DND-41 (cell line): Measurements from ENCODE around the gene SLC38A8.

Source experiments
- ATAC-seq: fragments of 200-7000 bp; cut with Tn5 transposase; 3 replicates; pipeline ENCODE4 v1.9.1; 2021; ENCODE audit warnings: low read depth; ENCODE audit not compliant: insufficient read depth
- DNase-seq: peaks from one replicate; pipeline ENCODE4 v3.0.0-alpha.2; 2020
- H2AFZ ChIP-seq: 2 replicates; pipeline ENCODE4 v1.6.0; 2012; ENCODE audit warnings: low read depth, low read length
- H3K27ac ChIP-seq: 2 replicates; pipeline ENCODE4 v1.5.1; 2012; ENCODE audit warnings: low read length, inconsistent platforms
- H3K27me3 ChIP-seq: fragments of 200-600 bp; sonication (generic); 2 replicates; pipeline ENCODE4 v1.6.0; 2012; ENCODE audit warnings: low read length, mild to moderate bottlenecking, inconsistent platforms; ENCODE audit not compliant: insufficient read depth, poor library complexity
- H3K36me3 ChIP-seq: 2 replicates; pipeline ENCODE4 v1.5.1; 2012; ENCODE audit warnings: low read length, inconsistent platforms; ENCODE audit not compliant: insufficient read depth
- H3K4me1 ChIP-seq: 2 replicates; pipeline ENCODE4 v1.5.1; 2012; ENCODE audit warnings: mild to moderate bottlenecking, low read length; ENCODE audit not compliant: insufficient read depth
- H3K4me2 ChIP-seq: 2 replicates; pipeline ENCODE4 v1.6.0; 2012; ENCODE audit warnings: mild to moderate bottlenecking, moderate library complexity, low read length, inconsistent platforms; ENCODE audit not compliant: insufficient read depth
- H3K4me3 ChIP-seq, 2 experiments: fragments of 200-600 bp in 1 of 2; shearing (Covaris generic) in 1 of 2; 2 replicates each; pipeline ENCODE4 v1.5.1; 2012 to 2016; ENCODE audit warnings: inconsistent platforms in 2 of 2, low read length in 2 of 2, mild to moderate bottlenecking in 2 of 2, low read depth in 1 of 2, moderate library complexity in 1 of 2
- H3K79me2 ChIP-seq: 2 replicates; pipeline ENCODE4 v1.6.0; 2012; ENCODE audit warnings: low read length, inconsistent platforms; ENCODE audit not compliant: insufficient read depth
- H3K9ac ChIP-seq: 2 replicates; pipeline ENCODE4 v1.6.0; 2012; ENCODE audit warnings: low read depth, mild to moderate bottlenecking, inconsistent platforms, low read length, moderate library complexity
- H3K9me3 ChIP-seq: 2 replicates; pipeline ENCODE4 v1.5.1; 2012; ENCODE audit warnings: low read length, moderate library complexity, mild to moderate bottlenecking, inconsistent platforms; ENCODE audit not compliant: insufficient read depth, severe bottlenecking
- H4K20me1 ChIP-seq: 2 replicates; pipeline ENCODE4 v1.6.0; 2012; ENCODE audit warnings: low read length; ENCODE audit not compliant: insufficient read depth
- EZH2 ChIP-seq: IDR thresholded peaks from 3 replicates; pipeline ENCODE4 v1.6.1; 2012; ENCODE audit warnings: borderline replicate concordance, low read depth, mild to moderate bottlenecking, moderate library complexity, low read length, inconsistent platforms; ENCODE audit not compliant: severe bottlenecking
- TF ChIP-seq, protein P1 (sequence below): IDR thresholded peaks from 2 replicates; pipeline ENCODE4 v1.5.1; 2012; ENCODE audit warnings: borderline replicate concordance, low read length, moderate library complexity, mild to moderate bottlenecking; ENCODE audit not compliant: poor library complexity, severe bottlenecking; ENCODE audit errors: extremely low read depth

SLC38A8 gene

DNA sequence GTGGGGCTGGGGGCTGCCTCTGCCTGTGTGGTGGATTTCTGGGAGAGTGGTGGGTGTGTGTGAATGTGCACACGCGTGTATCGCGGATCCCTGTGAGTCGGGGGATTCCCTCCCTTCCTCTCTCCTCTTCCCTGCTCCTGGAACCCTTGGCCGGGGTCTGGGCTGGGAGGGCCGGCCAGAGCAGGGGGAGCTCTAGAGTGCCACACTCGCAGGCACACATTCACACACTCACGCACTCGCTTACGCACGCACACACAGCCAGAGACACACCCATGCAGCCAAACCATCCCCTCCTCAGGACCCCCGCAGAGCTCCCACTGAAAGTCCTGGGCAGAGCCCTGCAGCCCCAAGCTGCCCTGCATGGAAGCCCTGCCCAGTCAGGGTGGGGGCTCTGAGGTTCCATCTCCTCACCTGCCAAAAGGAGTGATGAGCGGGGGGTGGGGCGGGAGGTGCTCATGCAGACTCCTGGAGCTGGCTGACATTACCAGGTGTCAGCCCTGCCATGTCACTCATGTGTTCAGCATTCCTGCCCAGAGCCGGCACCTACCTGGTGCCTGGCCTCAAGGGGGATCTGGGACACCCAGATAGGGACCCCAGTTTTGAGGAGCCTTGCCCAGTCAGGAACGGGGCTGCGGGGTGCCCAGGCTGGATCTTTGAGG is 72.7 kb downstream of the SLC38A8 start:
- H2AFZ ChIP-seq: no peak overlapping the region
- H3K9ac ChIP-seq: no peak overlapping the region
- no peaks in the 10 kb centered on the region for H3K27me3 ChIP-seq
- no peak for DNase-seq
- no peak overlapping the region for H3K4me2 ChIP-seq
- no peak for ATAC-seq
- H3K9me3 ChIP-seq: no peaks in the 10 kb centered on the region
- H3K36me3 ChIP-seq: no peaks in the 10 kb centered on the region
- H3K79me2 ChIP-seq: no peaks in the 10 kb centered on the region
- H3K27ac ChIP-seq: no peak overlapping the region
- TF ChIP-seq, protein P1, sequence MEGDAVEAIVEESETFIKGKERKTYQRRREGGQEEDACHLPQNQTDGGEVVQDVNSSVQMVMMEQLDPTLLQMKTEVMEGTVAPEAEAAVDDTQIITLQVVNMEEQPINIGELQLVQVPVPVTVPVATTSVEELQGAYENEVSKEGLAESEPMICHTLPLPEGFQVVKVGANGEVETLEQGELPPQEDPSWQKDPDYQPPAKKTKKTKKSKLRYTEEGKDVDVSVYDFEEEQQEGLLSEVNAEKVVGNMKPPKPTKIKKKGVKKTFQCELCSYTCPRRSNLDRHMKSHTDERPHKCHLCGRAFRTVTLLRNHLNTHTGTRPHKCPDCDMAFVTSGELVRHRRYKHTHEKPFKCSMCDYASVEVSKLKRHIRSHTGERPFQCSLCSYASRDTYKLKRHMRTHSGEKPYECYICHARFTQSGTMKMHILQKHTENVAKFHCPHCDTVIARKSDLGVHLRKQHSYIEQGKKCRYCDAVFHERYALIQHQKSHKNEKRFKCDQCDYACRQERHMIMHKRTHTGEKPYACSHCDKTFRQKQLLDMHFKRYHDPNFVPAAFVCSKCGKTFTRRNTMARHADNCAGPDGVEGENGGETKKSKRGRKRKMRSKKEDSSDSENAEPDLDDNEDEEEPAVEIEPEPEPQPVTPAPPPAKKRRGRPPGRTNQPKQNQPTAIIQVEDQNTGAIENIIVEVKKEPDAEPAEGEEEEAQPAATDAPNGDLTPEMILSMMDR: no peak
- H3K4me1 ChIP-seq: no peaks in the 10 kb centered on the region
- H4K20me1 ChIP-seq: no peaks in the 10 kb centered on the region; the same call in 1 of the 2 replicates
- no peak overlapping the region for H3K4me3 ChIP-seq

DNA sequence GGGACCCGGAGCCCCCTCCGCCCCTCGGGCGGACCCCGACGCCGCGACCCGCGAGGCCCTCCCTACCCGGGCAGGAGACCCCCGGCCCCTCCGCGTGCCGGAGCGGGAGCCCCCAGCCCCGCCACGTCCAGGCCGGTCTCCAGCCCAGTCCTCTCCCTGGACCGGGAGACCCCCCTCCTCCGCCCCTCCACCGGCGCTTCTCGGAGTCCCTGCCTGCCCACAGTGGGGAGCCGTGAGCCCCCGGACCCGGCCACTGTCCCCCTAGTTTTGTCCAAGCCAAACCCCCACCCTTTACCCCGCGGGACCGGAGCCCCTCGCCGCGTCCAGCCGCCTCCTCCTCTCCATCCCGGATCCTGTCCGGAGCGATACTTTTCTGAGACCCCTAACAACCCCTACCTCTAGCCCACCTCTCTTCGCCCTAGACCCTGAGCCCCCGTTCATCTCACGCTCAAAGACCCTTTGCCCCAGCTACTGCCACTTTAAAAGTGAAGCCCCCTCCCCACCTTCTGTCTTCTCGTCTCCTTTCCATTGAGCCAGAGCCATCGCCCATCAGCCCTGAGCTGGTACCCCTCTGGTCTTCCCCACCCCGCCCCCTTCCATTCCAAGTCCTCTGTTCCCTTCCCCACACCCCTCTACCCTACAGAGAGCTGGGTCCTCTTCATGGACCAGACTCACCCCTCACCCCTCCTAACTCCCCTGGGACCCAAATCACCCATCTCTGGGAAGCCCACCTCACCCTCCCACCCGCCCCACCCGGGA is 73.5 kb downstream of the SLC38A8 start:
- ATAC-seq: no peak

DNA sequence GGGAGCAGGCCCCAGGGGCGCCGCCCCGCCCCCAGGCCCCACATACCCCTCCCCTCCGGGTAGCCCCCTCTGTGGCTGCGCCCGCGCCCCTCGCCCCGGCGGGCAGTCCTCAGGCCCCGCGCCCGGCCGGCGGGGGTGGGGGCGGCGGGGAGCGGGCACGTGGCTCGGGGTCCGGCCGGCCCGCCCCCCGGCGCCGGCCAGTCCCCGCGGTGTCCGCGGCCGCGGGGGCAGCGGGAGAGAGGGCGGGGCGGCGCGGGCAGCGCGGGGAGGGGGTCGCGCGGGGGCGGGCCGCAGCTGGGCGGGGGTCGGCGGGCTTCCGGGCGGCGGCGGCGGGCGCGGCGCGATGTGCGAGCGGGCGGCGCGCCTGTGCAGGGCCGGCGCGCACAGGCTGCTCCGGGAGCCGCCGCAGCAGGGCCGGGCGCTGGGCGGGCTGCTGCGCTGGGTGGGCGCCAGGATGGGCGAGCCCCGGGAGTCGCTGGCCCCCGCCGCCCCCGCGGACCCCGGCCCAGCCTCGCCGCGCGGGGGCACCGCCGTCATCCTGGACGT is 74.2 kb downstream of the SLC38A8 start:
- Histone ChIP-seq H3K36me3 (no peaks in the 10 kb centered on the region), H4K20me1 (no peaks in the 10 kb centered on the region; the same call in 1 of the 2 replicates), H3K4me3 (no peak overlapping the region), H3K4me2 (no peak overlapping the region), H3K4me1 (no peaks in the 10 kb centered on the region), H3K27me3 (no peaks in the 10 kb centered on the region), H3K27ac (no peak overlapping the region), H3K79me2 (no peaks in the 10 kb centered on the region), H2AFZ (no peak overlapping the region), H3K9ac (no peak overlapping the region), H3K9me3 (no peaks in the 10 kb centered on the region)
- DNase-seq (no peak), ATAC-seq (no peak)
- TF ChIP-seq, protein P1: no peak
- no peak for TF ChIP-seq EZH2

More for the DNA sequence above, 73.5 kb downstream of the SLC38A8 start:
- Histone ChIP-seq H3K9ac (no peak overlapping the region), H3K4me2 (no peak overlapping the region), H3K9me3 (no peaks in the 10 kb centered on the region), H3K4me3 (no peak overlapping the region), H2AFZ (no peak overlapping the region), H3K27me3 (no peaks in the 10 kb centered on the region), H3K4me1 (no peaks in the 10 kb centered on the region), H3K79me2 (no peaks in the 10 kb centered on the region), H3K36me3 (no peaks in the 10 kb centered on the region), H4K20me1 (no peaks in the 10 kb centered on the region; the same call in 1 of the 2 replicates), H3K27ac (no peak overlapping the region)
- no peak for TF ChIP-seq EZH2
- TF ChIP-seq, protein P1: no peak
- no peak for DNase-seq
